IPS-20b (cell line): ENCODE data around the gene RAB30.
"Not testable (repeated sequence)": the region's sequence is repeated elsewhere in the genome, so short reads cannot be mapped to it uniquely, and the experiment has no call there.

Source experiments
- H3K27ac ChIP-seq: one replicate; pipeline ENCODE4 v1.5.1; 2013; ENCODE audit warnings: low read length
- H3K27me3 ChIP-seq: 2 replicates; pipeline ENCODE4 v1.6.1; 2013; ENCODE audit warnings: mild to moderate bottlenecking, low read length, inconsistent platforms; ENCODE audit not compliant: insufficient read depth
- H3K36me3 ChIP-seq: 2 replicates; pipeline ENCODE4 v1.6.1; 2013; ENCODE audit warnings: low read depth, mild to moderate bottlenecking, inconsistent platforms, low read length, moderate library complexity; ENCODE audit not compliant: insufficient read depth
- H3K4me1 ChIP-seq: 2 replicates; pipeline ENCODE4 v1.6.1; 2013; ENCODE audit warnings: mild to moderate bottlenecking, control low read depth, inconsistent platforms, low read length, moderate library complexity; ENCODE audit not compliant: insufficient read depth
- H3K4me3 ChIP-seq: 2 replicates; pipeline ENCODE4 v1.5.1; 2013; ENCODE audit warnings: mild to moderate bottlenecking, low read length, inconsistent platforms
- H3K9ac ChIP-seq: 2 replicates; pipeline ENCODE4 v1.6.1; 2013; ENCODE audit warnings: low read depth, mild to moderate bottlenecking, inconsistent platforms, low read length, moderate library complexity
- H3K9me3 ChIP-seq: 2 replicates; pipeline ENCODE4 v1.6.1; 2013; ENCODE audit warnings: mild to moderate bottlenecking, low read depth, low read length, inconsistent platforms; ENCODE audit not compliant: insufficient read depth

Gene RAB30

GRCh38 chr11:82976786-82977185, 94.9 kb downstream of the RAB30 start:
- Histone ChIP-seq H3K4me1 (no peaks in the 10 kb centered on the region), H3K27ac (no peak overlapping the region), H3K4me3 (no peak overlapping the region), H3K36me3 (no peaks in the 10 kb centered on the region), H3K9me3 (no peaks in the 10 kb centered on the region), H3K27me3 (no peaks in the 10 kb centered on the region), H3K9ac (no peak overlapping the region)

GRCh38 chr11:82975882-82976281, 95.8 kb downstream of the RAB30 start:
- no peak overlapping the region for H3K9ac ChIP-seq
- H3K4me1 ChIP-seq: no peaks in the 10 kb centered on the region
- H3K9me3 ChIP-seq: no peaks in the 10 kb centered on the region
- no peaks in the 10 kb centered on the region for H3K27me3 ChIP-seq
- no peak overlapping the region for H3K4me3 ChIP-seq
- H3K36me3 ChIP-seq: no peaks in the 10 kb centered on the region
- H3K27ac ChIP-seq: no peak overlapping the region

- Histone ChIP-seq H3K4me1 (no peaks in the 10 kb centered on the region), H3K9ac (no peak overlapping the region), H3K4me3 (no peak overlapping the region), H3K27ac (no peak overlapping the region), H3K36me3 (no peaks in the 10 kb centered on the region), H3K9me3 (no peaks in the 10 kb centered on the region), H3K27me3 (no peaks in the 10 kb centered on the region)
Measured at GRCh38 chr11:82974851-82975250, 96.8 kb downstream of the RAB30 start.

GRCh38 chr11:82974135-82974534, 97.6 kb downstream of the RAB30 start:
- H3K36me3 ChIP-seq: no peaks in the 10 kb centered on the region
- H3K27ac ChIP-seq: no peak overlapping the region
- H3K4me3 ChIP-seq: no peak overlapping the region
- H3K9me3 ChIP-seq: no peaks in the 10 kb centered on the region
- H3K9ac ChIP-seq: no peak overlapping the region
- no peaks in the 10 kb centered on the region for H3K27me3 ChIP-seq
- no peaks in the 10 kb centered on the region for H3K4me1 ChIP-seq

- H3K4me3 ChIP-seq: no peak overlapping the region
- H3K4me1 ChIP-seq: no peaks in the 10 kb centered on the region
- H3K9ac ChIP-seq: no peak overlapping the region
- H3K9me3 ChIP-seq: no peaks in the 10 kb centered on the region
- H3K36me3 ChIP-seq: no peaks in the 10 kb centered on the region
- H3K27ac ChIP-seq: no peak overlapping the region
- no peaks in the 10 kb centered on the region for H3K27me3 ChIP-seq
Measured at GRCh38 chr11:82972103-82972502, 99.6 kb downstream of the RAB30 start.

GRCh38 chr11:82971519-82971946, 100.2 kb downstream of the RAB30 start:
- not testable (repeated sequence) for H3K9me3 ChIP-seq, H3K4me3 ChIP-seq, H3K9ac ChIP-seq, H3K4me1 ChIP-seq, H3K36me3 ChIP-seq, H3K27me3 ChIP-seq, H3K27ac ChIP-seq

GRCh38 chr11:82970507-82971083, 101.1 kb downstream of the RAB30 start:
- H3K9ac ChIP-seq, H3K36me3 ChIP-seq, H3K4me1 ChIP-seq, H3K27me3 ChIP-seq, H3K9me3 ChIP-seq, H3K27ac ChIP-seq, H3K4me3 ChIP-seq: not testable (repeated sequence)

DNA sequence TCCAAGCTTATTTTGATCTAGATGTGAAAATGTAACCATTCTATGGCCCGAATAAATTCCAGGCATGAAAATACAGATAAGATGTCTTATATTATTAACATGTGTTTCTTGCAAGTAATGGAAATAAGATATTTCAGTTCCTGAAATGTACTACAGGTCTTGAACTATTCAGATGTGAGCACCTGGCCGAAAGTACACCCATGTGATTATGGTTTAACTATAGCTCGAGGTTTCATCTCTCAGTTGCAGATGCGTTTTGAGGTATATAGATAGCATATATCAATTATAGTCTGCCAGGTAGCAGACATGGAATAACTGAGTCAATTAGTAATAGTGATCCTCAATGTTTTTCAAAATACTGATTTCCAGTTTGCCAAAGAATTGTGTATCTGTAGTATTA, 101.9 kb downstream of the RAB30 start:
- no peak overlapping the region for H3K4me3 ChIP-seq
- no peaks in the 10 kb centered on the region for H3K4me1 ChIP-seq
- H3K36me3 ChIP-seq: no peaks in the 10 kb centered on the region
- H3K27ac ChIP-seq: no peak overlapping the region
- no peaks in the 10 kb centered on the region for H3K27me3 ChIP-seq
- no peak overlapping the region for H3K9ac ChIP-seq
- no peaks in the 10 kb centered on the region for H3K9me3 ChIP-seq

DNA sequence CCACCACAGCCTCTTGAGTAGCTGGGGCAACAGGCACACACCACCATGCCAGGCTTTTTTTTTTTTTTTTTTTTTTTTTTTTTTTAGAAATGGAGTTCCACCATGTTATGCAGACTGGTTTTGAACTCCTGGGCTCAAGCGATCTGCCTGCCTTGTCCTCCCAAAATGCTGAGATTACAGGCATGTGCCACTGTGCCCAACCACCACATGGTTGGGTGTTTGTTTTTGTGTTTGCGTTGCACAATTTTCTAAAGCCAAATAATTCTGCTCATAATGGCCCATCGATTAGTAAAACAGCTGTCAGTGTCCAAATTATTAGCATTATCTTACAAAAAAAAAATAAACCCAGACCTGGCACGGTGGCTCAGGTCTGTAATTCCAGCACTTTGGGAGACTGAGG, 104.3 kb downstream of the RAB30 start:
- Histone ChIP-seq H3K27ac (no peak overlapping the region), H3K9ac (no peak overlapping the region), H3K4me1 (no peaks in the 10 kb centered on the region), H3K27me3 (no peaks in the 10 kb centered on the region), H3K36me3 (no peaks in the 10 kb centered on the region), H3K4me3 (no peak overlapping the region), H3K9me3 (no peaks in the 10 kb centered on the region)

GRCh38 chr11:82962021-82962420, 109.7 kb downstream of the RAB30 start:
- H3K9ac ChIP-seq, H3K36me3 ChIP-seq, H3K27me3 ChIP-seq, H3K9me3 ChIP-seq, H3K27ac ChIP-seq, H3K4me3 ChIP-seq, H3K4me1 ChIP-seq: not testable (repeated sequence)

DNA sequence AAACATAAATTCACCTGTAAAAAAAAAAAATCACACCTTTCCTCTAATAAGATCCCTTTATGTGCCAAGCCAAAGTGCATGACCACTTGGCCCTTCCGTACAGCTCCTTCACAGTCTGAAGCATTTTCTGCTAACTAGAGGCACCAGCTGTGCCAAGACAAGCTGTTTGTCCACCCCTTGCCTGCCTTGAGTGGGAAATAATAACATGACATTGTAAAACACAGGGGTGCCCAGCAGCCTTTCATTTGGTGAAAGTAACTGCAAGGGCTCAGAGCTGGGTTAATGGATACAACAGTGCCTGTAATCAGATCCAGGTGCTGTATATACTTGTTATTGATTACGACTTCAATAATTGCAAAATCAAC, 110.9 kb downstream of the RAB30 start:
- Histone ChIP-seq H3K4me3 (no peak overlapping the region), H3K4me1 (peaks cover 5% of the 10 kb centered on the region; the same call in 1 of the 2 replicates), H3K36me3 (no peaks in the 10 kb centered on the region), H3K9me3 (no peaks in the 10 kb centered on the region; the same call in 1 of the 2 replicates), H3K27me3 (no peaks in the 10 kb centered on the region), H3K9ac (no peak overlapping the region), H3K27ac (no peak overlapping the region)

GRCh38 chr11:82959987-82960778, 111.5 kb downstream of the RAB30 start:
- Histone ChIP-seq H3K4me3 (no peak overlapping the region), H3K9me3 (no peaks in the 10 kb centered on the region; the same call in 1 of the 2 replicates), H3K36me3 (no peaks in the 10 kb centered on the region), H3K27ac (no peak overlapping the region), H3K9ac (no peak overlapping the region), H3K4me1 (peaks cover 8% of the 10 kb centered on the region; the same call in 1 of the 2 replicates), H3K27me3 (no peaks in the 10 kb centered on the region)
